ENCODE measurements around the gene PIK3R1.

PIK3R1 gene

DNA sequence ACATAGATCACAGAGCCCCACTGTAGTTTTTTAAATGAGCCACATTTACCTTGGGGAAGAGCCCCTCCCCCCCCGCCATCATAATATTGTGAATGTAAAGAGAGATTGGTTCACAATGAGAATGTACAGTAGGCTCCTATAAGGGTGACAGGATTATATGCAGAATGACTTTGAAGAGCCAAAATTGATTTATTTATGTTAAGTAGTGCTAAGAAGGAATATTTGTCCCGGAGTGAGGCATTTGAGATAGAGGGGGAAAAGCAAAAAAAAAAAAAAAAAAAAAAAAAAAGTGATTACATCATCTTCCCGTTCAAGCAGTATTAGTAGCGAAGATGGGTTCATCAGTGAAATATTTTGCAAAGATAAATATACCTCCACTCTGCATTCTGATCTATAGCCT is 73.9 kb downstream of the PIK3R1 start:
- TF ChIP-seq, protein P1, sequence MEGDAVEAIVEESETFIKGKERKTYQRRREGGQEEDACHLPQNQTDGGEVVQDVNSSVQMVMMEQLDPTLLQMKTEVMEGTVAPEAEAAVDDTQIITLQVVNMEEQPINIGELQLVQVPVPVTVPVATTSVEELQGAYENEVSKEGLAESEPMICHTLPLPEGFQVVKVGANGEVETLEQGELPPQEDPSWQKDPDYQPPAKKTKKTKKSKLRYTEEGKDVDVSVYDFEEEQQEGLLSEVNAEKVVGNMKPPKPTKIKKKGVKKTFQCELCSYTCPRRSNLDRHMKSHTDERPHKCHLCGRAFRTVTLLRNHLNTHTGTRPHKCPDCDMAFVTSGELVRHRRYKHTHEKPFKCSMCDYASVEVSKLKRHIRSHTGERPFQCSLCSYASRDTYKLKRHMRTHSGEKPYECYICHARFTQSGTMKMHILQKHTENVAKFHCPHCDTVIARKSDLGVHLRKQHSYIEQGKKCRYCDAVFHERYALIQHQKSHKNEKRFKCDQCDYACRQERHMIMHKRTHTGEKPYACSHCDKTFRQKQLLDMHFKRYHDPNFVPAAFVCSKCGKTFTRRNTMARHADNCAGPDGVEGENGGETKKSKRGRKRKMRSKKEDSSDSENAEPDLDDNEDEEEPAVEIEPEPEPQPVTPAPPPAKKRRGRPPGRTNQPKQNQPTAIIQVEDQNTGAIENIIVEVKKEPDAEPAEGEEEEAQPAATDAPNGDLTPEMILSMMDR (conservative IDR thresholded peaks at IDR 0.05; ENCODE audit: low read depth, low read length) = no peak
- DNase-seq (ENCODE audit: low read depth) = no peak
- H3K4me3 ChIP-seq (ENCODE audit: low read length) = peak overlapping the region; percentile 56

DNA sequence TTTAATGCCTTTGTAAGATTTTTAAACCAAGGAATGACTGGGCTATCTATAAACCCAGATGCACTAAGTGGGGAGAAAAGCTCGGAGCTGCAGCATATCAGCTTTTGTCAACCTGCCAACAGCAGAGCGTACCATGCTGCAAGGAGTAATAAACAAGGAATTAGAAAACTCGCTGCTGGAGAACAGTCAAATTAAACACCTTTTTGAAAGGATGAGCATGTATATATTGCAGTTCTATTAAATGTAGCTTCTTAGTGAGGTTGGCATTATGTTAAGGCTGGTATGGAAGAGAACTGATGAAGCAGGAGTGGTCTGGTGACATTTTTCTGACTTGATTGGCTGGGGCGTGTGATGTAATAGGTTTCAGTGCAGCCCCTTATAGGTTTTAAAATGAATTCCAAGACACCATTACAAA is 74.7 kb downstream of the PIK3R1 start:
- no peak overlapping the region for H3K4me3 ChIP-seq (ENCODE audit: low read length)
- TF ChIP-seq, protein P1 (conservative IDR thresholded peaks at IDR 0.05; ENCODE audit: low read depth, low read length) = no peak
- peak; percentile 44 for DNase-seq (ENCODE audit: low read depth)

DNA sequence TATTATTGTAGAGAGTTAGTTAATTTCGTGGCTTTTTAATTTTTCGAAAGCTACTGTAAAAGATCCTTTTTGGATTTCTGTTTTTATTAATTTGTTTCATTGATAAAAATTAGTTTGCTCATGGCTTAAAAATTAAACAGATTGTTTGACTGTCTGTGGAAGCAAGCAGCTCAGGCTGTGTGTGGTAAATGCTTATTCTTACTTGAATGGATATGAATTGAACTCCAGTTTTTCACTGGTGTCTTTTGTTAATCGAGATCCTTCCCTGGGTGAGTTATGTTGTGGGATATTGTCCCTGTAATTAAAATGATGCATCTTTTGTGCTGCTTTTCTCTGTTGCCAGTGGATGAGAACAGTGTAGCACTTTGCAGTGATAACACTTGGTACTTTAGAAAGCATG is 75.3 kb downstream of the PIK3R1 start:
- TF ChIP-seq, protein P1 (conservative IDR thresholded peaks at IDR 0.05; ENCODE audit: low read depth, low read length) = no peak
- no peak for DNase-seq (ENCODE audit: low read depth)
- no peak overlapping the region for H3K4me3 ChIP-seq (ENCODE audit: low read length)

DNA sequence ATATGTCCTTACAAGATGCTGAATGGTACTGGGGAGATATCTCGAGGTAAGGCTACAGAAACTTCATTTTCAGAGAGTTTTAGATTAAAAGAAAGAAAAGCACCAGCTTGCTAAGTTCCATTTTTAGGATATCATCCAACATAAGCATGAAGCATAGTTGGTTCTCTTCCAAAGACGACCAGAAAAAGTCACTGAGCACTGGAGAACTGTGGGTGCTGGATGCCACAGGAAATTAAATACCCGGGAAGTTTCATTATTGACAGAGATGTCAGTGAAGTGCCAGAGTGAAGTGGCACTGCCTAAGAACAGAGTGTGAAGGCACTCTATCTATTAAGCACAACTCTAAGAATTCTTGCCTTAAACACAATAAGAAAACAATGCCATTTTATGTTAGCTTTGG is 76.8 kb downstream of the PIK3R1 start:
- TF ChIP-seq, protein P1 (conservative IDR thresholded peaks at IDR 0.05; ENCODE audit: low read depth, low read length) = no peak
- no peak for DNase-seq (ENCODE audit: low read depth)
- H3K4me3 ChIP-seq (ENCODE audit: low read length) = no peak overlapping the region

DNA sequence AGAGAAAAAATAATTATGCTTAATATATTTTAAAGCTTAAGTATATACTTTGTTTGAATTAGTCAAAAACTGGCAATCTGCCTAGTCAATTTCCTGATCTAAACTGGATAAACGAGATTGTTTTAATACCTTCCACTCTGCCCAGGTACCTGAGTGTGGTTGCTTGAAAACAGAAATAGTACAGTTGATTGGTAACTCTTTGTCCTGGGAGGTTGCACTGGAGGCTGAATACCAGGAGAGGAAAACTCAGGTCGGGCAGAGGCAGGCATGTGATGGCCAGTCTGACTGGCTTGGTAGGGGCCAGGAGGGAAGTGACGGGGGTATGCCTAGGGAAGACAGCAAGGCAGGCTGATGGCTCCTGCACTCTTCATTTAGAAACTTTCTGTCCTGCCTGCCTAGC is 80.2 kb downstream of the PIK3R1 start:
- H3K4me3 ChIP-seq (ENCODE audit: low read length) = no peak overlapping the region
- no peak for DNase-seq (ENCODE audit: low read depth)
- TF ChIP-seq, protein P1 (conservative IDR thresholded peaks at IDR 0.05; ENCODE audit: low read depth, low read length) = no peak

DNA sequence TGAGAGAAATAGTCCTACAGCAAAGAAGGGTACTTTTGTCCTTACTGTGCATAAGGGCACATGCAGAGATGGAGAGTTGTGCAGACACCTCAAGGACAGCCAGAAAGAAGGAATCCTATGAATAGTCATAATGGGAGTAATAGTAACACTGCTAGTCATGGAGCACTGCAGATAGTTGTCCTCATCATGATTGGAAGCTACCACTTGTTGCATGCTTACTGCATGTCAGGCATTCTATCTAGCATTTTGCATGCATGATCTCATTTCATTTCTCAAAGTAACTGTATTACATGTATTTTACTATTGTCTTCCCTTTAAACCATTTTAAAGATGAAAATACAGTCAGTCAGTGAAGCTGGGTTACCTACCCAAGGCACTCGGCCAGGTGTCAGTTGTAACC is 81.3 kb downstream of the PIK3R1 start:
- no peak for DNase-seq (ENCODE audit: low read depth)
- H3K4me3 ChIP-seq (ENCODE audit: low read length) = no peak overlapping the region
- TF ChIP-seq, protein P1 (conservative IDR thresholded peaks at IDR 0.05; ENCODE audit: low read depth, low read length) = no peak

DNA sequence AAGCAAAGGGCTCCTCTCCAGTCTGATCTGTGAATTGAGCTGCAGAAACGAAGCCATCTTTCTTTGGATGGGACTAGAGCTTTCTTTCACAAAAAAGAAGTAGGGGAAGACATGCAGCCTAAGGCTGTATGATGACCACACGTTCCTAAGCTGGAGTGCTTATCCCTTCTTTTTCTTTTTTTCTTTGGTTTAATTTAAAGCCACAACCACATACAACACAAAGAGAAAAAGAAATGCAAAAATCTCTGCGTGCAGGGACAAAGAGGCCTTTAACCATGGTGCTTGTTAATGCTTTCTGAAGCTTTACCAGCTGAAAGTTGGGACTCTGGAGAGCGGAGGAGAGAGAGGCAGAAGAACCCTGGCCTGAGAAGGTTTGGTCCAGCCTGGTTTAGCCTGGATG is 82.1 kb downstream of the PIK3R1 start:
- no peak overlapping the region for H3K4me3 ChIP-seq (ENCODE audit: low read length)
- no peak for DNase-seq (ENCODE audit: low read depth)
- TF ChIP-seq, protein P1 (conservative IDR thresholded peaks at IDR 0.05; ENCODE audit: low read depth, low read length) = no peak
